Mammary epithelial cell (primary cell): ENCODE results near the gene NPR1.

Experiments used
- EZH2 ChIP-seq: IDR thresholded peaks from 2 replicates; pipeline ENCODE4 v1.6.1; 2012; ENCODE audit warnings: low read length, inconsistent platforms, borderline replicate concordance
- TF ChIP-seq, protein P1 (sequence below), 2 donors: IDR thresholded peaks in 1 of 2; conservative IDR thresholded peaks in 1 of 2; 2 replicates each; pipeline ENCODE4 v1.5.1; 2011 to 2012; ENCODE audit warnings: inconsistent platforms in 2 of 2, low read length in 2 of 2, mild to moderate bottlenecking in 2 of 2, control low read depth in 1 of 2, low read depth in 1 of 2; ENCODE audit not compliant: insufficient read depth in 1 of 2; ENCODE audit errors: extremely low read depth in 1 of 2

DNA sequence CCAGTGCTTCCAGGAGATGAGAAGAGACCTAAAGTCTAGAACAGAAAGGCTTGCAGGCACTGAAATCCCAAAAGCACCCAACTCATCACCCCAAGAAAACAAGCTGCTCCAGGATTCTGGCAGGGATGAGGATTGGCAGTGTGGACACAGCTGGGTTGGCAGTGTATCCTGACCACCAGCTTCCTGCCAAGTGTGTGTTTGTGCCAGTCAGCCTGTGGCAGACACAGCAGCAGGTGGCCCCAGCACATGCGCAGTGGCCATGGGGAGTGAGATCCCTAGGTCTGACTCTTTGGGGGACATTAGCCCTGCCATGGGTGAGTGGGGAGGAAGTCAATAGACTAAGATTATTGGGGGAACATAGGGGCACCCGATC is 28.6 kb upstream of the NPR1 start:
- TF ChIP-seq EZH2 = no peak
- TF ChIP-seq, protein P1, sequence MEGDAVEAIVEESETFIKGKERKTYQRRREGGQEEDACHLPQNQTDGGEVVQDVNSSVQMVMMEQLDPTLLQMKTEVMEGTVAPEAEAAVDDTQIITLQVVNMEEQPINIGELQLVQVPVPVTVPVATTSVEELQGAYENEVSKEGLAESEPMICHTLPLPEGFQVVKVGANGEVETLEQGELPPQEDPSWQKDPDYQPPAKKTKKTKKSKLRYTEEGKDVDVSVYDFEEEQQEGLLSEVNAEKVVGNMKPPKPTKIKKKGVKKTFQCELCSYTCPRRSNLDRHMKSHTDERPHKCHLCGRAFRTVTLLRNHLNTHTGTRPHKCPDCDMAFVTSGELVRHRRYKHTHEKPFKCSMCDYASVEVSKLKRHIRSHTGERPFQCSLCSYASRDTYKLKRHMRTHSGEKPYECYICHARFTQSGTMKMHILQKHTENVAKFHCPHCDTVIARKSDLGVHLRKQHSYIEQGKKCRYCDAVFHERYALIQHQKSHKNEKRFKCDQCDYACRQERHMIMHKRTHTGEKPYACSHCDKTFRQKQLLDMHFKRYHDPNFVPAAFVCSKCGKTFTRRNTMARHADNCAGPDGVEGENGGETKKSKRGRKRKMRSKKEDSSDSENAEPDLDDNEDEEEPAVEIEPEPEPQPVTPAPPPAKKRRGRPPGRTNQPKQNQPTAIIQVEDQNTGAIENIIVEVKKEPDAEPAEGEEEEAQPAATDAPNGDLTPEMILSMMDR (conservative IDR thresholded peaks at IDR 0.05 in 1 of 2, IDR thresholded peaks at IDR 0.05 in 1 of 2; ENCODE audit: extremely low read depth in 1 of 2, insufficient read depth in 1 of 2, low read depth in 1 of 2, low read length in 2 of 2) = no peak
